Ascending aorta (tissue), 2 donors: ENCODE measurements around the gene BARHL2. TPM values are rescaled to one million over a fixed set of nuclear protein-coding genes. Genes with fewer than 3 reads are reported as not detected.

Experiments
- DNase-seq, 2 donors: peaks; one replicate each; pipeline ENCODE4 v3.0.0-alpha.2; 2019; ENCODE audit warnings: low spot score in 2 of 2
- H3K27ac ChIP-seq, 2 donors: fragments of 200-600 bp; sonication (generic); one replicate each; pipeline ENCODE4 v1.5.1; 2016 to 2017; ENCODE audit warnings: mild to moderate bottlenecking in 1 of 2
- H3K27me3 ChIP-seq: fragments of 200-600 bp; sonication (generic); one replicate; pipeline ENCODE4 v1.5.1; 2017
- H3K36me3 ChIP-seq, 2 donors: fragments of 200-600 bp; sonication (generic); one replicate each; pipeline ENCODE4 v1.5.1; 2016
- H3K4me1 ChIP-seq, 2 donors: fragments of 200-600 bp; sonication (generic); one replicate each; pipeline ENCODE4 v1.5.1; 2016 to 2017; ENCODE audit warnings: mild to moderate bottlenecking in 1 of 2
- H3K4me3 ChIP-seq, 2 donors: fragments of 200-600 bp; sonication (generic); one replicate each; pipeline ENCODE4 v1.5.1; 2016 to 2017; ENCODE audit warnings: mild to moderate bottlenecking in 1 of 2
- H3K9me3 ChIP-seq, 2 donors: fragments of 200-600 bp; sonication (generic); one replicate each; pipeline ENCODE4 v1.5.1; 2016
- intact Hi-C: fragments of 100-400 bp; cut with DNase I; formaldehyde crosslinking; loops from one replicate; pipeline ENCODE4 v1.15.1; 2023
- total RNA-seq: library from RNA; depleted of rRNA; stranded (reverse); fragments of >200 nt; gene quantifications from one replicate; pipeline ENCODE4 v1.1.0, GENCODE V29; 2016
- TF ChIP-seq, protein P1 (sequence below), 3 experiments: fragments of 200-600 bp in 2 of 3; fragments of 450-650 bp in 1 of 3; sonication (generic) in 2 of 3; IDR thresholded peaks; one replicate each; pipeline ENCODE4 v1.5.1; 2016 to 2019; ENCODE audit warnings: antibody characterized with exemption in 3 of 3, mild to moderate bottlenecking in 1 of 3, moderate library complexity in 1 of 3

The BARHL2 gene
- total RNA-seq, 1 donor from 2014 or later: not detected

DNA sequence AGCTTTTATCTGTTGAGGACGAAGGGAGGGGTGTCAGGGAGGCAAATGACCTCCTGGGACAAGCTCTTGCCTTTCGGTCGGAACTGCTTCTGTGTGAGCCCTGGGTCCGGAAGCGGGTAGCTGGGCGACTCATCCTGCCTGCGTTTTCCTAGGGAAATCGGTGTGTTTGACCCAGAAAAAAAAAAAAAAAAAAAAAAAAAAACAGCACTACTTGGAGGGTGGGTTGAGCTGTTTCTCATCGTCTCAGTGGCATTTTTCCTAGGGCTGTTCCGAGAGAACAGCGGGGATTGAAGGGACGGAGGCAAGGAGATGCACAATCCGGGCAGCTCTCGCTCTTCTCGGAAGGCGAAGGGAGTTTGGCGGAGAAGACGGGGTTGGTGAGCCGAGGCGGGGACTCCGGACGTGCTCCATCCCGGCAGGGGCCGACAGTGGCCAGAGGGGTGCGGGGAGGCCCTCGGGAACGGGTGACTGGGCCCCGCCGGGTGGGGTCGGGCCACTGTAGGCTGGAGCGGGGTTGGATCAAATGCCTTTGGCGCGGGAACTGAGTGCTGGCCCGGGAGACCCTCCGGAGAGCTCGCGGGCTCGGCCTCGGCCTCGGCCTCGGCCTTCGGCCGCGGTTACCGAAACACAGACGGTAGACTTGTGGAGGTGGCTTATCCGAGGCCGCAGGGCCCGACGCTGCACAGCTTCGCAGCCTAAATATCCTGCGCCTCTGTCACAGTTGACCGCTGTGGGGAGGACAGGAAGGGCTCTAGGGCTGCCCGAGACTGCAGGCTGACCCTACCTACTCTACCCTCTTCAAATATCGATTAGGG is 2.4 kb upstream of the BARHL2 start:
- Histone ChIP-seq H3K27ac (no peak overlapping the region), H3K27me3 (peaks cover 50% of the 10 kb centered on the region), H3K9me3 (peaks cover 0 to 6% of the 10 kb centered on the region in 2 donors), H3K4me3 (no peak overlapping the region), H3K4me1 (peaks cover 7 to 16% of the 10 kb centered on the region in 2 donors), H3K36me3 (no peaks in the 10 kb centered on the region)
- intact Hi-C loops: loop anchor here (5.0 kb wide), 1 partner anchor 133 kb away; no protein-coding TSS in a partner anchor
- DNase-seq: no peak
- TF ChIP-seq, protein P1, sequence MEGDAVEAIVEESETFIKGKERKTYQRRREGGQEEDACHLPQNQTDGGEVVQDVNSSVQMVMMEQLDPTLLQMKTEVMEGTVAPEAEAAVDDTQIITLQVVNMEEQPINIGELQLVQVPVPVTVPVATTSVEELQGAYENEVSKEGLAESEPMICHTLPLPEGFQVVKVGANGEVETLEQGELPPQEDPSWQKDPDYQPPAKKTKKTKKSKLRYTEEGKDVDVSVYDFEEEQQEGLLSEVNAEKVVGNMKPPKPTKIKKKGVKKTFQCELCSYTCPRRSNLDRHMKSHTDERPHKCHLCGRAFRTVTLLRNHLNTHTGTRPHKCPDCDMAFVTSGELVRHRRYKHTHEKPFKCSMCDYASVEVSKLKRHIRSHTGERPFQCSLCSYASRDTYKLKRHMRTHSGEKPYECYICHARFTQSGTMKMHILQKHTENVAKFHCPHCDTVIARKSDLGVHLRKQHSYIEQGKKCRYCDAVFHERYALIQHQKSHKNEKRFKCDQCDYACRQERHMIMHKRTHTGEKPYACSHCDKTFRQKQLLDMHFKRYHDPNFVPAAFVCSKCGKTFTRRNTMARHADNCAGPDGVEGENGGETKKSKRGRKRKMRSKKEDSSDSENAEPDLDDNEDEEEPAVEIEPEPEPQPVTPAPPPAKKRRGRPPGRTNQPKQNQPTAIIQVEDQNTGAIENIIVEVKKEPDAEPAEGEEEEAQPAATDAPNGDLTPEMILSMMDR (IDR thresholded peaks at IDR 0.05): no peak

GRCh38 chr1:90718411-90719329 is 1.6 kb upstream of the BARHL2 start:
- DNase-seq: no peak
- peaks cover 0 to 6% of the 10 kb centered on the region in 2 donors for H3K9me3 ChIP-seq

DNA sequence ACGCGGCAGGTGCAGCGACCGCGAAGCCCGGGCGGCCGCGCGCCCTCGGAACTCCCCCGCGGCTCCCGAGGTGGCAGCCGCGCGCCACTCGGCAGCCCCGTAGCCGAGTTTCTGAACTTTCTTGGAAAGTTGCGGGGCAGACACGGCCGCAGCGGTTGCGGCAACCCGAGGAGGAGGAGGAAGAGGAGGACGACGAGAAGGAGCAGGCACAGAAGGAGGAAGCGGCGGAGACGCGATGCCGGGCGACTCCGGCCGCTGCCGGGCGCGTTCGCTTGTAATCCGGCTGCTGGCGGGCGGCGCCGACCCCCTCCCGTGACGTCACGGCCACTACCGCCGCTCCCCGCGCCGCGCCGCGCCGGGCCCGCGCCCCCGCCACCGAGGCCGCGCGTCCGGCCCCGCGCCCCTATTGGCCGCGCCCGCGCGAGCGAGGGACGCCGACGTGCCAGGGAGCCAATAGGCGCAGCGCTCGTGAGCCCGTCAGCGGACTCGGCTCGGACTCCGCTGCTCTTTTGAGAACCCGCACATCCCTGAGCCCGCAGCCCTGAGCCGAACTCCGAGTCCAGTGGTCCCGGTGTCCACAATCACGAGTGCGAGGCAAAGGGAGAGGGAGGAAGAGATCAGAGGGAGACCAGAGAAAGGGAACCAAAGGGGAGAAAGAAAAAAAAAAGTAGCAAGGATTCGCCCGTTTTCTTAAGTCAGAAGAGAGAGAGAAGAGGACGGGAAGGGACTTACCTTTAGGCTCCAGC is 736 bp upstream of the BARHL2 start:
- peak overlapping the region; percentile 49 to 59 for H3K4me3 ChIP-seq
- H3K27ac ChIP-seq: no peak overlapping the region
- TF ChIP-seq, protein P1 (IDR thresholded peaks at IDR 0.05): no peak
- no peak for DNase-seq
- peaks cover 38% of the 10 kb centered on the region for H3K27me3 ChIP-seq
- H3K9me3 ChIP-seq: peaks cover 0 to 6% of the 10 kb centered on the region in 2 donors
- no peaks in the 10 kb centered on the region for H3K36me3 ChIP-seq
- intact Hi-C loops: loop anchor here (5.0 kb wide), 1 partner anchor 134 kb away; no protein-coding TSS in a partner anchor
- H3K4me1 ChIP-seq: peaks cover 5 to 18% of the 10 kb centered on the region in 2 donors

More at GRCh38 chr1:90718411-90719329, 1.6 kb upstream of the BARHL2 start:
- Histone ChIP-seq H3K4me1 (peaks cover 5 to 18% of the 10 kb centered on the region in 2 donors), H3K27ac (no peak overlapping the region), H3K36me3 (no peaks in the 10 kb centered on the region), H3K4me3 (peak overlapping the region; percentile 49 to 59), H3K27me3 (peaks cover 42% of the 10 kb centered on the region)
- intact Hi-C loops: loop anchor here (5.0 kb wide), 1 partner anchor 134 kb away; no protein-coding TSS in a partner anchor
- TF ChIP-seq, protein P1 (IDR thresholded peaks at IDR 0.05): no peak

DNA sequence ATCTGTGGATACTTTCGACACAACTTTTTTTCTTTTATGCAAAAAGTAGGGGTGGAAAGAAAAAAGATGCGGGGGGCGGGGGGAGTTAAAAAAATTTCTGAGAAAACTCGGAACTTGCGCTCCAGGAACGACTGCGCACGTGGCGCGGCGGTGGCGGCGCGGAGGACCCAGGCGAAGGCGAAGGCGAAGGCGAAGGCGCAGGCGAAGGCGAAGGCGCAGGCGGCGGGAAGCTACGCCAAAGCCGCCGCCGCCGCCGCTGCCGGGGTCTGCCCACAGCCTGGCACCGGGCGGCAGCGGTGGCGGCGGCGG is 208 bp upstream of the BARHL2 start:
- no peaks in the 10 kb centered on the region for H3K36me3 ChIP-seq
- peak overlapping the region in 1 of 2 donors; percentile 59 for H3K4me3 ChIP-seq
- peaks cover 38% of the 10 kb centered on the region for H3K27me3 ChIP-seq
- no peak overlapping the region for H3K27ac ChIP-seq
- TF ChIP-seq, protein P1 (IDR thresholded peaks at IDR 0.05): no peak
- peaks cover 5 to 18% of the 10 kb centered on the region in 2 donors for H3K4me1 ChIP-seq
- peaks cover 0 to 6% of the 10 kb centered on the region in 2 donors for H3K9me3 ChIP-seq
- intact Hi-C loops: loop anchor here (5.0 kb wide), 1 partner anchor 135 kb away; no protein-coding TSS in a partner anchor
- DNase-seq: no peak

DNA sequence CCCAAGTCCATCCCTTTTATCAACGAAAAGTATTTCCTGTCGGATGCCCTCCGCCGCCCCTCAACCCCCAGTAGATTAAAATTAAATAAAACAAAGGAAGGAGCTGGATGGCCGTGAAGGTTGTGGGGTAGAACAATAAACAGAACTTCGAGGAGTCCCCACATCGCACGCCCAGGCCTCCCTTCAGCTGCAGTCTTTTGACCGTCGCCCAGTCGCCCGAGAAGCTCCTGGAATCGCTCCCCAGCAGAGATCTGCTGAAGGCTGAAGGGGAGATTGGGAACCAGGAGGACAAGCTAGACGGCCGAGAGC is 905 bp downstream of the BARHL2 start:
- no peak overlapping the region for H3K27ac ChIP-seq
- H3K27me3 ChIP-seq: peaks cover 45% of the 10 kb centered on the region
- no peak overlapping the region for H3K4me3 ChIP-seq
- H3K9me3 ChIP-seq: no peaks in the 10 kb centered on the region
- TF ChIP-seq, protein P1 (IDR thresholded peaks at IDR 0.05): no peak
- no peaks in the 10 kb centered on the region for H3K36me3 ChIP-seq
- DNase-seq: no peak
- H3K4me1 ChIP-seq: peaks cover 5 to 18% of the 10 kb centered on the region in 2 donors
- intact Hi-C loops: loop anchor here (5.0 kb wide), 1 partner anchor 136 kb away; no protein-coding TSS in a partner anchor
